NCI-H2081 treated with DMSO at 0.1 percent for 48 hours (cell line): ENCODE measurements around the gene CCDC12.

Experiments
- DNase-seq: peaks from one replicate; lab custom pipeline; 2025; lab: John Stamatoyannopoulos, UW

CCDC12 gene

DNA sequence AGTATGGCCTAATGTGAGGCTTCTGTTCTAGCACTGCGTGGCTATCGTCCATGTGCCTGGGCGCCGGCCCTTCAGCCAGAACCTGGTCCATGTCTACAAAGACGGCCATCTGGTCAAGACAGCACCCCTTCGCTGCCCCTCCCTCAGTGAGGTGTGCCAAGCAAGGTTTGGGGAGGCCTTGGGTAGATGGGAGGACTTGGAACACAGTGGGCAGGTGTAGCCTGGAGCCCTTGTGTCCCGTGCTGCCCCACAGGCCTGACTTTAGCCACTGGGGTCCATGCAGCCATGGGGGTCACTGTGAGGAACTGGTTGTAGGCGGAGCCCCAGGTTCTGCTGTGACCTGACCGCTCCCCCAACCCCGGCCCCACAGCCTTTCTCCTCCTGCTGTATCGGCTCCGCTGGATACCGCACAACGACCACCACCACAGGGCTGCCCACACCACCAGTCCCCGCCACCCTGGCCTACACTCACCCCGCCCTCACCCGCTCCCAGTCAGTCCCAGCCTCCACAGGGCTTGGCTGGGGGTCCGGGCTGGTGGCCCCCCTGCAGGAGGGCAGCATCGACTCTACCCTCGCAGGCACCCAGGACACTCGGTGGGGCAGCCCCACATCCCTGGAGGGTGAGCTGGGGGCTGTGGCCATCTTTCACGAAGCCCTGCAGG, 19.5 kb upstream of the CCDC12 start:
- DNase-seq, result no peak

DNA sequence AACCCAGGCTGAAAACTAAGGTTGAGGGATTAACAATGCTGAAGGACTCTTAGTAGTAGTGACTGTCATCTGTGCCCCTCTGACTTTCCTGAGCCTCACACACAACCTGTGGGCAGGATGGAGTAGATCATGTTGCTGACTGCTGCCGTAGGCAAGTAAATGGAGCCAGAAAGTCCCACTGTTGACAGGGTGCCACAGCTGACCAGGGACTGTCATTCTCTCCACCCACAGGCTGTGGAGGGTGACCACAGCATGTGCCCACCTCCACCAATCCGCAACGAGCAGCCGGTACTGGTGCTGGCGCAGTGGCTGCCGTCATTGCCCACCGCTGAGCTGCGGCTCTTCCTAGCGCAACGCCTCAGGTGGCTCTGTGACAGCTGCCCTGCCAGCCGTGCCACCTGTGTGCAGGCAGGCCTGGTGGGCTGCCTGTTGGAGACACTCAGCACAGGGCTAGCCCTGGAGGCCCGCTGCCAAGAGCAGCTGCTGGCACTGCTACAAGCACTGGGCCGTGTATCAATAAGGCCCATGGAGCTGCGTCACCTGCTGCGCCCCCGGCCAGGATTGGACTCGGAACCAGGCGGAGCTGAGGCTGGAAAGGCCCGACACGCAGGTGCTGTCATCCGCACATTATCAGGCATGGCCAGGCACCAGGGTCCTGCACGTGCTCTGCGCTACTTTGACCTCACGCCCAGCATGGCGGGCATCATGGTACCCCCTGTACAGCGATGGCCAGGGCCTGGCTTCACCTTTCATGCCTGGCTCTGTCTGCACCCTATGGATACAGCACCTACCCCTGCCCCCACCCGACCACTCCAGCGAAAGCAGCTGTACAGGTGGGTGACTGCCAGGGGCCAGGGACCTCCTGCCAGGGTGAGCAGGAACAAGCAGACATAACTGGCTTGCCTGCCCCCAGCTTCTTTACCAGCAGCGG, 18.5 kb upstream of the CCDC12 start:
- no peak for DNase-seq

DNA sequence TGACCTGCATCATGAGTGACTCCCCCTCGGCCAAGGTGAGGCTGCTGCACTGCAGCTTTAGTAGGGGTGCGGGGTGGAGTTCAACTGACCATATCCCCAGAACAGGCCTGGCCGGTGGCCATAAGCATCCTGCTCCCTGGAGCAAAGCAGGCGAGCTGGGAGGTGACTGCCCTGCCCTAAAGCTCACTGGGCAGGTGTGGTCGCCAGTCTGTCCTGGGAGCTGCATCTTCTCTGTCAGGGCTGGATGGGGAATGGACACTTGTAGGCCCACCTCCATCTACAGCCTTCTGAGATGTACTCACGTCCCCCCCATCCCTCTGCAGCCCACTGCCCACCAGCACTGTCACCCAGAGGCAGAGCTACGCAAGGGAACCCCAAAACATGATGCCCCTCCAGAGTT, 17.4 kb upstream of the CCDC12 start:
- no peak for DNase-seq

DNA sequence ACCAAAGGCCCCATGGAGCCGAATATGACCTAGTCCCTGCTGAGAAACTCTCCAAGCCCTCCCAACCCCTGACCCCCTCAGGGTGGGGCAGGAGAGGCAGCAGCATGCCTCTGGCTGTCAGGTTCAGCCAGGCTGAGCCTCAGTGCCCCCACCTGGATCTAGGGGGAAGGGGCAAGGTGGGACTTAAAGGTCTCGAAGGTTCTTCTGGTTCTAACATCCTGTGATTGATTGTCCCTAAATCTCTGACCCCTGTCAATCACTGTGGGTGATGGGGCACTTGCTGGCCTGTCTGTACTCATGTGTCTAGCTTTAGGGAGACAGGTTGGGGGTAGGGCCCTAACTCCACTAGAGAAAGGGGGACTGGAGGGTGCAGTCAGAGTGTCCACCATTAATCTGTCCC, 16.7 kb upstream of the CCDC12 start:
- no peak for DNase-seq

DNA sequence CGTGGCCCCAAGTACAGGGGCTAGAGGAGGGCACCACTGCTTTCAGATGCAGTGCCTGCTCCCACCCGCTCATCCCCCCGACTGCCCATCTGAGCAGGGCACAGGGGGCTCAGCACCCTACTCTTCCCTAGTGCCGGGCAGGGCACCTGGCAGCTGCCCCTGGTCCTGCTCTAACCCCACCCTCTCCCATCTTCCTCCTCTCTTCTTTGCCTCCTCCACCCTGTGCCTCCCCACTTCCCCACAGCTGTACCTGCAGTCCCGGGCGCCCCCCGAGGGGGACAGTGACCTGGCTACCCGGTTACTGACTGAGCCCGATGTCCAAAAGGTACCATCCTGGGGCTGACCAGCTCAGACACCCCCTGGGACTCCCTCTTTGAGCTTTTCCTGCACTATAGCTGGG, 15.7 kb upstream of the CCDC12 start:
- no peak for DNase-seq

DNA sequence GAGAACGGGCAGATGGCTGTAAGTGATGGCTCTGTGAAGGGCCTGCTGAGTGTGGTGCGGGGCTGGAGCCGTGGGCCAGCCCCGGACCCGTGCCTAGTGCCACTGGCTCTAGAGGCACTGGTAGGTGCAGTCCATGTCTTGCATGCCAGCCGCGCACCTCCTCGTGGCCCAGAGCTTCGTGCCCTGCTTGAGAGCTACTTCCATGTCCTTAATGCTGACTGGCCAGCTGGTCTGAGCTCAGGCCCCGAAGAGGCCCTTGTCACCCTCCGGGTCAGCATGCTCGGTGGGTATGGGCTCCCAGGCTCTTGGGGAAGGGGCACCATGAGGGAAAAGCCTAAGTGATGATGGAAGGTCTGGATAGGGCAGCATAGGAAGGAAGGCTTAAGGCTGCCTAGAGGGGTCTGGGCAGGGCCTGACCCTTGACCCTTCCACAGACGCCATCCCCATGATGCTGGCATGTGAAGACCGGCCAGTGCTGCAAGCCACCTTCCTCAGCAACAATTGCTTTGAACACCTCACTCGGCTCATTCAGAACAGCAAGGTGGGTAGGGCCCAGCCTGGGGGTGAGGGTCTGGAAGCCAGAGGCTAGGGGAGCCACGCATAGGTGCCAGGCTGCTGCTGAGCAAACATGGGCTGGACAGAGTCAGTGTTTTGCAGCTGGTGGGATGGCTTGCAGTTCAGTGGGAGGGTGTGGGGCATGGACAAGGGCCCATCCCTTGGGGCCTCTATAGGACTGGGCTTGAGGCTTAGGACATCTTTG, 15.0 kb upstream of the CCDC12 start:
- DNase-seq, result no peak

DNA sequence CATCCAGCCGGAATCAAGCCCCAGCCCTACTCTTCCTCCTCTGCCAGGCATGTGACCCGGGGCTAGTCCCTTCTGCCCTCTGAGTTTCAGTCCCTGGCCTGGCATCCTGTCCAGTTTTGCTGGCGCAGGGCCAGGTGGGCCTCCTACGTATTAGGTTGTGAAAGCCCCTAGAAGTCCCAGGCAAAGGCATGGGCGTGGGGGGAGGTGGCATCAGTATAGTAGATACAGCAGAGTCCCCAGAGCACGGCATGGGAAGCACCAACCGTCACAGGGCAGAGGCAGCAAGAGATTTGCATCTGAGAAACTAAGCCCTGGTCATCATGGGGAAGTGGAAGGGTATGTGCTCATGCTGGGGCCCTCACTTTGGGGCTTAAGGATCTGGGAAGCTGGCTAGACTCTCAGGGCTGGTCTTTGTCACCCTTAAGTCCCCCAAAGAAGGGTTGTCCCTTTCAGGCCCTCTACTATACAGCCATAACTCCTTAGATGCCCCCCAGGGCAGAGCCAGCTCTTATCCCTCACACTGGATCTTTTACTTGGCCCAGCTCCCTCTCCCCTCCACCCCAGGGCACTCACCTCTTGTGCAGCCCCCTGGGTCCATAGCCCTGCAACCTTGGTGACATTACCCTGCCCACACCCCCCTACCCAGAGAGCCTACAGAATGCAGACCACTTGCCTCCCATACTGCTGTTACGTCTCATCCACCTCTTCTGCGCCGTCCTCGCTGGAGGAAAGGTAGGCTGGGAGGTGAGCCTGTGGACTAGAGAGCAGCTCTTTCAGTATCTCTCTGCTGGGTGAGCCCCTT, 14.2 kb upstream of the CCDC12 start:
- DNase-seq, result no peak

DNA sequence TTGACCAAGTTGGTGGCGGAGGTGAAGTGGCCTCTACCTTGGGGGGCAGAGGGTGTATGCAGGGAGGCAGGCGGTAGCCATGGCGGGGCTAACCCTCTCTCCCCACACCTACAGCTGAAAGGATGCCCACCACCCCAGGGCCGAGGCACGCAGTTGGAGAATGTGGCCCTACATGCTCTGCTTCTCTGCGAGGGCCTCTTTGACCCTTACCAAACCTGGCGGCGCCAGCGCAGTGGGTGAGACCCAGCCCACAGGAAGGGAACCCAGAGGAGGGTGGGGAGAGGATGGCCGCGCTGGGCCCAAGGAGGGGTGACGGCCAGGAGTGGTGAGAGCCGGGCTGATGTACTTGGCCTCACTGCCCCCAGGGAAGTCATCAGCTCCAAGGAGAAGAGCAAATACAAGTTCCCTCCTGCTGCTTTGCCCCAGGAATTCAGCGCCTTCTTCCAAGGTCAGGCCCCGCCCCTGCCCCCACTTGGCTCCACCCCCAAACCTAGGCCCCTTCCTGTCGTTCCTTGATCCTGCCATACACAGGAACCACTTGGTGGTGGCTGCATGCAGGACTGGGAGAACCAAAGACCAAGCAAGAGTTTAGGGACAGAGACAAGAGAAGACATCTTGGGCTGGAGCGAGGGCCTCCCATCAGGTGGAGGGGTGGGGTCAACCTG, 12.7 kb upstream of the CCDC12 start:
- DNase-seq, result no peak

DNA sequence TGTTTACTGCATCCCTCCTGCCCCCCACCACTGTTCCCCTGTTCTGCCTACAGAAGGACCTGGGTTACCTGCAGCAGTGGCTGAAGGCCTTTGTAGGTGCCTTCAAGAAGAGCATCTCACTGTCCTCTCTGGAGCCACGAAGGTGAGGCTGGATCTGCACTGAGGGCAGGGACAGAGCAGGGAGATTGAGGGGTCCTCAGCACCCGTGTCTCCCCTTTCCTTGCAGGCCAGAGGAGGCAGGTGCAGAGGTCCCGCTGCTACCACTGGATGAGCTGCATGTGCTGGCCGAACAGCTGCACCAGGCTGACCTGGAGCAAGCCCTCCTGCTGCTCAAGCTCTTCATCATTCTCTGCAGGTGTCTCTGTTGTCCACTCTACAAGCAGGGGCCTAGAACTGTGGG, 12.1 kb upstream of the CCDC12 start:
- DNase-seq, result no peak

DNA sequence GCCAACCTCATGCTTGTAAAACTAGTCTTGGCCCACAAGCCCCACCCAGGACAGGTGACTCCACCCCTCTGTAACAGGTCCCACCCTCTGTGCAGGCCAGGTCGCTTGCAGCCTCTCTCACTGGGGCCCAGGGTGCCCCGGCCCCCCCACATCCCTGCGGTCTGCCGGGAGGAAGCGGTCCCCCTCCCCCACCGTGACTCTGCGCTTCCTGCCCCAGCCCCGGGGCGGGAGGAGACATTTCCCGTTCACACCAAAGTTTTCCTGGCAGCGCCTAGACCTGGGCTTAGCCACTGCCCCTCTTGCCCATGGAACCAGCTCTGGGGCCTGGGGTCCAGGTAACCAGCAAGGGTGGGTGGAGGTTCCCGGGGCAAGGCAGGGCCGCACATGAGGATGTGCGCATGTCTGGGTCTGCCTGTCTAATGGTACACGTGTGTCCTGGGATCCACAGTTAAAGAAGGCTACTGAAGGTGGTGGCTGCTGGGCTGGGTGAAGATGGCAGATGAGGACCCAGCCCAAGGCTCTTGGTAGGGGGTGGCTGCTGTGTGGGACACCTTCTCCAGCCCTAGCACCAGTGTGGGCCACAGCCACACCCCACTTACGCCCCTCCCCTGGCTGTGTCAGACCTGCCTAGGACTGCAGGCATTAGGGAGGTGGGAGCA, 11.3 kb upstream of the CCDC12 start:
- DNase-seq, result no peak

DNA sequence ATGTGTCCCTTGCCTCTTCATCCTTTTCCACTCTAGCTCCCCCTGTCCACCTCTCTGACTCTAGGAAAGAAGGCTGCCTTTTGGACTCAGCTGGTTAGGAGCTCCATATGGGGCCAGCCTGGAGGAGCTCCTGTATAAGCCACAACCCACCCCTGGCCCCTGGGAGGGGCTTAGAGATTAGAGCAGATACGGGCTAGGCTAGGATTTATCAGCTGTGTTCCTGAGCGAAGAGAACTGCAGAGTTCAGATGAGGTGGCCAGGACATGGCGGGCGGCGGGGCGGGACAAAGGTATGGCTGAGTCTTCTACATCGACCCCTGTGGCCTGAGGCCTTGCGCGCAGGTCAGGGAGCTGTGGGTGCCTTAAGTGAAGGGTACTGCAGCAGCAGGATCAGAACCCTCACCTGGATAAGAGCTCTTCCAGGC, 10.8 kb upstream of the CCDC12 start:
- DNase-seq, result no peak

DNA sequence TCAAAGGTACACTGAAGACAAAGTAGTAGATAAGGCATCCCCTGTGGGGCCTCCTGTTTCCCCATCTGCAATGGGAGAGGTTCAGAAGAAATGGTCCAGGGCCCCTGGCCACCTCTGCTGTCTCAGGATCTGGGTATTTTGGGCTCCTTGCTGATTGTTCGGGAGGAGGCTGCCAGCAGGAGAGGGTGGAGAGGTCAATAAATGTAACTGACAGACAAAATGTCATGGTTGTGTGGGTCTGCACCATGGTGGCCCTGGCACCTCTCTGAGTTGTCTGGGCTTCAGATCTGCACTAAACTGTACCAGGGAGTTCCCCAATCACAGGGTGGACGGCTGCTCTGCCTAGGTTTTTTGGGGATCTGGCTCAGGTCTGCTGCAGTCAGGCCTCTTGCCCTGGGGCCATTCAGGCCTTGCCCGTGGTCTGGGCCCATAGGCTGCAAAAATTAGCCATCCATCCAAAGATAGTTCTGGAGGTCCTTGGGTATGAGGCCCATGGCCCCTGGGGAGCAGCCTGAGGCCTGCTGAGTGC, 10.3 kb upstream of the CCDC12 start:
- DNase-seq, result no peak

DNA sequence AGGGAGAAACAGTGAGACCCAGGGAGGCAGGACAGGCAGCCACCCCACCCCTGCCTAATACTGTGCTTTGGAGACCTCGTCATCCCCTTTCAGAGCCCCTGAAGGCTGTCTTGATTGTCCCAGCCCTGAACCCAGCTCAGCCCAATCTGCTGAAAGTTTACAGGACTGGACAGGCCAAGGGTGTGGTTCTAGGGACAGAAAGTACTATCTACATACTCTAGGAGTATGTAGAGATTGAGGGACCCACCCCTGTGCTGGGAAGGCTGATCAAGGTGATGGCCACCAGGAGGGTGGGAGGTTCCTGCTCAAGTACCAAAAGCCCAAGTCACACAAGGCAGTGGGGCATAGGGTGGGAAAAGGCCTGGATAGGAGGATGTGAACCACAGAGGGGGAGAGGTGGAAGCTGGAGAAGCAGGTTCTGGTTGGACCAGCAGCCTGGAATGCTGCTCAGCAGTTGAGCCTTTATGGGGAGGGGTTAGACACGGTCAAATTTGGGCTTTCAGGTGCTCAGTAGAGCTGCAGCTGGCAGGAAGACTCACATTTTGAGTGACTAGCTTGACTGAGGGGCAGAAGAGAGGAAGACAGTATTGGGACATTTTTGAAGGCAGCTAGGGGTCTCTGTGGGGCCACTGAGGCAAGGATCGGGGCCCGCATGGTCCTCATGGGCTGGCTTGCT, 9.6 kb upstream of the CCDC12 start:
- DNase-seq, result no peak

DNA sequence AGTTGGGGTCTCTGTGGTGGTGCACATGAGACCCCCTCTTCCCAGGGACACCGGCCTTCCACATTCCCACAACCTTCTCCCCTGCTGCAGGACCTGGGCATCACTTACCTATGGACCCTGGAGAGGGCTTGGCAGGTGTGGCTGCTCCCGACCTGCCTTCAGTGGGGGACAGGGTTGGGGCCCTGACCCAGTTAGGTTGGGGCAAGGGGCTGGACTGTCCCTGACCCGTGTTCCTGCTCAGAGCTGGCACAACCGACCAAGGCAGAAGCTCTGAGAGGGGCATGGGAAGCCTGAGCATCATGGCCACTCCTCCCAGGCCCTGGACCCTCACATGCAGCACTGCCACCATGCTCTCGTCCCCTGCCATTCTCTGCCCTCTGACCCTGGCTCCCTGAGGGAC, 9.0 kb upstream of the CCDC12 start:
- no peak for DNase-seq

DNA sequence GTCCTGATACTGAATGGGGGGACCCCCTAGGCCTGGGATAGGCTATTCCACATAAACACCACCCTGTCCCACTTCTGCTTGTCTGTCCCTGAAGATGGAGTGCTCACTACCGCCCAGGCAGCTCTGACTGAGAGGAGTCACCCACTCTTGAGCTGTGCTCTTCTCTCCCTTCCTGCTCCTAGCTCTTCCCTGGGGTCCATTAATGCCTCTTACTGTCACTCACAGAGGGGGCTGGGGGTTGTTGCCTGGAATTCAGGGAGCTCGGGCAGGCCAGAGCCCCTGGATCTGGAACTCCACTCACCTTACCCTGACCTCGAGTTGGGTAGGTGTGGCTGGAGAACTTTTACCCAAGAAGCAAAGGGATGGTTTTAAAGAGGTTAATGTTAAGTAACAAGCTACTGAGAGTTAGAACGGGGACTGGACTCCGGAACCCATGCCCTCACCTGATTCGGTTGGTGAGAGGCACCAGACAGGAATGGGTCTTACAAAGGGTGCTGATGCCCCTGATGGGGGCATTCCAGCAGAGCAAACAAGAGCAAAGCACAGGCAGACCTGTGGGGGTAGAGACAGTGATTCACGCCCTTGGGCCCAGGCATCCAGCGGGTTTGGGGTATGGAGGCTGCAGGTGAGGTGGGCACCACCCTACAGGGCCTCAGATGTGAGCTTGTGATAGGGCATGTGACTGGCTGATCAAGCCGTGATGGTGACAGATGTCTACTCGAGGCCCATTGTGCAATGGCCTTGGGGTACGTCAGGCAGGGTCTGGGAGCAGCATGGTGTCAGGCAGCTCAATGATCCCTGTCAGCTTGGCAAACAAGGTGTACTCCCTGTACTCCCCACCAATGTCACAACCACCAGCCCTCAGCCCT, 8.3 kb upstream of the CCDC12 start:
- no peak for DNase-seq

DNA sequence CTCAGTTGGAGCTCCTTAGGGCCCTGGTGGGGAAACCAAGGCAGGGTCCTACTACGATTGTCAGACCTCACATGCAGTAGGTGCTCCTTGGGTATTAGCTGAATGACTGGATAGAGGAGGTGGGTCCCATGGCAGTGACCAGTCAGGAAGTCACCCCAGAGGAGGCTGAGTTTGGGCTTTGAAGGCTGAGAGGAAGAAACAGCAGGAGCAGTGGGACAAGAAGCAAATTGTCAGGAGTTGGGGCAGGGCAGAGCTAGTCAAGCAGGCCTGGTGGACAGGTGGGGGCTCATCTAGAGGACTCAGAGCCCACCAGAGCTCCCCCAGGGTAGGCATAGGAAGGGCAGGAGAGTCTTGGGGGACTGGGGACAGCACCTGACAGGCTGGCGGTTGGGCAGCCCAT, 6.0 kb upstream of the CCDC12 start:
- no peak for DNase-seq

DNA sequence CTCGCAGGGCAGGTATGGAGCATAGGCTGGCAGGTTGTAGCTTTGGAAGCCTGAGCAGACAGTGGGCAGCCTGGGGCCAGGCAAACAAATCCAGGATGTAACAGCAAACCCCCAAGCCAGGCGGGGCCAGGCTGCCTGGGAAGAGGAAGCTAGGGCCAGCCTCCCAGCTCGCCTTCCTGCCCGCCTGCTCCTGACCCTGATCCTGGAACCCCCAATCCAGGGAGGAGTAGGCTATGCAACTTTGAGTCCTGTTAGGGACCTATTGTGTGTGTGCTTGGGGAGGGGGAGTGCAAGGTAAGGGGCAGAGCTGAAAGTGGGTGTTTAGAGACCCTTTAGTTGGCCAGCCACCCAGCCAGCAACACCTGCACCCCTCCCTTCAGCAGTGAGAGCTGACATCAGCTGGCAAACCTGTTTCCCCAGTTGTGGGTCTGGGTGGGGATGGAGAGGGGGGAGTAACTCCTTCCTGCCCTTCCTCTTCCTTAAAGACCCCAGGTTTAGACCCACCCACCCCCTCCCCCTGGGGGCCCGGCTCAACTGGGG, 5.5 kb upstream of the CCDC12 start:
- DNase-seq, result no peak

DNA sequence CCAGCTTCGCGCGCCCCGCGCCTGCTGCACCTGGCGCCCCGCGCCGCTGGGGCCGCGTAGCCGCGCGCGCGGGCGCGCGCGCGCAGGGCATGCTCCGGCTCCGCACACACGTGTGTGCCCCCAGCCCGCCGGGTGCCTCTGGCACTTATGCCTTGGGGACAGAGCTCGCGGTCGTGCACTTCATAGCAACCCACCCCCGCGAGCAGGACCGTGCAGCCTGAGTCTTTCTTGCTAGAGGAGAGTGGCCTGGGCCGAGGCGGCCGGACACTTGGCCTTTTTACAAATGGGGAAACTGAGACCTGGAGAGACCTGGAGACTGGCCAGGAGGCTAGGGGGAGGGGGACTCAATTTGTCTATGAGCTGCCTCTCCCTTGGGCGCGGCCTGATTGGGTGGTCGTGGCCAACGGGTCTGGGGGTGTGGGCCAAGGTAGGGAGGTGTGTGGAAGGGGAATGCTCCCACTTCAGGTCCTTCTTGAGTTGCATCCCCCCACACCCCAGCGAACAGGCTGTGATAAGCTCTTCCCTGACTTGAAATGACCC, 3.5 kb upstream of the CCDC12 start:
- DNase-seq, result no peak
